GM10266 (cell line): ENCODE results near the gene RCBTB1.
A peak's percentile ranks its signal among the peaks of the same experiment; 100 is the strongest.

Experiments used
- DNase-seq: peaks from one replicate; pipeline ENCODE4 v3.0.0; 2012; ENCODE audit errors: extremely low spot score
- CTCF ChIP-seq: IDR thresholded peaks from 2 replicates; pipeline ENCODE4 v1.5.1; 2012; ENCODE audit warnings: mild to moderate bottlenecking, low read depth; ENCODE audit not compliant: control insufficient read depth, insufficient read depth; ENCODE audit errors: missing control alignments

RCBTB1 gene

DNA sequence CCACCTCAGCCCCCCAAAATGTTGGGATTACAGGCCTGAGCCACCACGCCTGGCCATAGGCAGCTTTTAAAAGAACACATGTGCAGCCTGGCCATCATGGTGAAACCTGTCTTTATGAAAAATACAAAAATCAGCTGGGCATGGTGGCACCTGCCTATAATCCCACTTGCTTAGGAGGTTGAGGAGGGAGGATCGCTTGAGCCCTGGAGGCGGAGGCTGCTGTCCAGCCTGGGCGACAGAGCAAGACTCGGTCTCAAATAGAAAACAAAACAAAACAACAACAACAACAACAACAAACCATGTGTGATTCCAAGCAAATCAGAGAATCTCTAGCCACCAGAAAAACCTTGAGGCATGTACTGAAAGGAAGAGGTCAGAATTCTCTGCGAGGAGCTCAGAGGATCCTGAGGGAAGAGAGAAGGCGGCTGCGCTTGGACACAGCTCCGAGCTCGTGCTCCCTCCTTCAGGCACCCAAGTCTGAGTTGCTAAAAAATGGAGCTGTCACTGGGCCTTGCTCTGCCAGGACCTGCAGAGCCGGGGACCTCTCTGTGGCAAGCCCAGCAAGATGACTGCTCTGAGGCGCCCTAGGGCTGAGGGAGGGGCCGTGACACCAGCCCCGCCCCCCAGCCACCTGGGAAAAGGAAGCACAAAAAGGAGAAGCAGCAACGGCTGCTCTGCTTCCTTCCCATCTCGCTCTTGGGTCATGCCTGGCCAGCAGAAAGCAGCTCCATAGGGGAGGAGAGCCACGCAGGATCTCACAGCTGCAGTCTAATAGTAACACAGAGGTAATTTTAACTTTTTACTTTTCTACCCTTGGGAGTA lies 42.7 kb upstream of the RCBTB1 start, which contains the start of gene ARL11:
TSS of gene ARL11 (plus strand) at position 677 of the 822 bp plus-strand sequence. CDS start 1,941 bp downstream, outside the sequence.
- DNase-seq, result peak; percentile 85
- no peak for TF ChIP-seq CTCF

- DNase-seq, result no peak
- TF ChIP-seq CTCF, result no peak
Observed at GRCh38 chr13:49625392-49626079, 40.2 kb upstream of the RCBTB1 start.

- no peak for TF ChIP-seq CTCF
- DNase-seq, result no peak
Observed at GRCh38 chr13:49624229-49624628, 38.9 kb upstream of the RCBTB1 start.

- DNase-seq, result no peak
- TF ChIP-seq CTCF, result no peak
Observed at GRCh38 chr13:49622174-49622946, 37.0 kb upstream of the RCBTB1 start.

DNA sequence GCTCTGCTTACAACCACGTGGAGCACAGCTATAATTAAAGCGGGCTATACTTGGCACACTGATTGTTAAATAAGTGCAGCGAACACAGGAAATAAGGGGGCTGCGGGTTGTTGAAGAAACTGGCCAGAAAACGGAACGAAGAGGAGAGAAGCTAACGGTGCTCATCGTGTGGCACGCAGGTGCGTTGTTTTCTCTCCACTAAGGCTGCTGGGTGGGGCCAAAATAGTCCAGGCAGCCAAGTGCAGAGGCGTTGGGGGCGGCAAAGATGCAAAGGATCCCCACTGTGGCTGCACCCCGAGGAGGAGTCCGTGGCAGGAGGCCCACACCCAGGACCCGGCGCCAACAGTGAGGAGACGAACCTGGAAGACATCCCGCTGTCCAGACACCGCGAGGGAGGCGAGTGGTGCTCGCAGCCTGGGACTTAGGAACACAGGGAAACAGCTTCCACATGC lies 34.8 kb upstream of the RCBTB1 start:
- TF ChIP-seq CTCF, result no peak
- no peak for DNase-seq

DNA sequence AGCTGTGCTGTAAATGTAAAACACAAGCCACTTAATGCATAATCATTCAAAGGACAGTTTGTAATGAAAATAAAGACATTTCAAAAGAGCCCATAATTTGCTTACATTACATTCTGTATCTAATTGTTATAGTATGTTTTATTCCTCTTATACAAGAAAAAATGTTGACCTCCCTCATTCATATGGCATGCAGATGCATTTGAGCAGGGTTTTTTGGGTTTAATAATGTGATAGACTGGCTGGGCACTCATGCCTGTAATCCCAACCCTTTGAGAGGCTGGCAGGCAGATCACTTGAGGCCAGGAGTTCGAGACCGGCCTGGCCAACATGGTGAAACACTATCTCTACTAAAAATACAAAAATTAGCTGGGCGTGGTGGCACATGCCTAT lies 31.3 kb upstream of the RCBTB1 start:
- no peak for DNase-seq
- no peak for TF ChIP-seq CTCF
